Lower leg skin (tissue), 4 donors: ENCODE results near the gene MRPS30. TPM values are rescaled to one million over a fixed set of nuclear protein-coding genes. Genes with fewer than 3 reads are reported as not detected.

Experiments used
- DNase-seq, 2 donors: peaks; one replicate each; pipeline ENCODE4 v3.0.0-alpha.2; 2019; ENCODE audit warnings: low spot score in 2 of 2
- H3K4me3 ChIP-seq: fragments of 200-600 bp; sonication (generic); 2 replicates; pipeline ENCODE4 v1.5.1; 2017; ENCODE audit warnings: mild to moderate bottlenecking, low read depth; ENCODE audit not compliant: poor library complexity, severe bottlenecking
- POLR2A ChIP-seq, 2 donors: fragments of 450-650 bp; IDR thresholded peaks; one replicate each; pipeline ENCODE4 v1.6.1; 2016 to 2017; ENCODE audit warnings: antibody characterized with exemption in 2 of 2, mild to moderate bottlenecking in 1 of 2, moderate library complexity in 1 of 2
- WGBS, 2 donors: methylation state at CpG; one replicate each; pipeline ENCODE4 v1.1.5; 2018; 5-methylcytosine and 5-hydroxymethylcytosine counted together
- intact Hi-C: fragments of 100-400 bp; cut with DNase I; formaldehyde crosslinking; loops from one replicate; pipeline ENCODE4 v1.15.0; 2023; ENCODE audit warnings: low total_unique reads
- total RNA-seq, 4 donors: library from RNA; depleted of rRNA; stranded (reverse); fragments of >200 nt; gene quantifications; one replicate each; pipeline ENCODE4 v1.1.0, GENCODE V29; 2016
- TF ChIP-seq, protein P1 (sequence below), 3 donors: fragments of 450-650 bp; IDR thresholded peaks; one replicate each; pipeline ENCODE4 v1.5.1; 2016; ENCODE audit warnings: antibody characterized with exemption in 3 of 3, mild to moderate bottlenecking in 3 of 3, moderate library complexity in 2 of 3

Gene MRPS30
- total RNA-seq, 4 donors from 2014 or later = 70.5 to 89.0 (median 76.9) TPM

DNA sequence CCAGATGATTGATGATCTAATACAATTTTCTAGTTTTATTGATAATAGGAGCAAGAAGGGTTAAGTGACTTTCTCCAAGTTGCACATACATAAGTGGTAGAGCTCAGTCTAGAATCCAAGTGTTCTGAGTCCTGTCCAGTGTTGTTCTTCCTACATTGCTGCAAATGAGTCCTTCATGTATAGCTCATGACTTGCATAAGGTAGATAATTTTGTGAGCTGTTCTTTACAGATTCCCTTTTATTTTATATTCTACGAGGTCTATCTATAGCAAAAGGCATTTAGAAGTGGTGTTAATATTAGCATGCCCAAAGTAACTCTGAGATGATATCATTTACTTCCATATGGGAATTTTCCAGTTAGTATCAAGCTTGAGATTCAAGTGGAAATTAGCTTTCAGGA is 20.0 kb downstream of the MRPS30 start:
- intact Hi-C loops = no loop called here
- DNase-seq = no peak
- H3K4me3 ChIP-seq = no peak overlapping the region
- no peak for TF ChIP-seq POLR2A (IDR thresholded peaks at IDR 0.05)
- TF ChIP-seq, protein P1, sequence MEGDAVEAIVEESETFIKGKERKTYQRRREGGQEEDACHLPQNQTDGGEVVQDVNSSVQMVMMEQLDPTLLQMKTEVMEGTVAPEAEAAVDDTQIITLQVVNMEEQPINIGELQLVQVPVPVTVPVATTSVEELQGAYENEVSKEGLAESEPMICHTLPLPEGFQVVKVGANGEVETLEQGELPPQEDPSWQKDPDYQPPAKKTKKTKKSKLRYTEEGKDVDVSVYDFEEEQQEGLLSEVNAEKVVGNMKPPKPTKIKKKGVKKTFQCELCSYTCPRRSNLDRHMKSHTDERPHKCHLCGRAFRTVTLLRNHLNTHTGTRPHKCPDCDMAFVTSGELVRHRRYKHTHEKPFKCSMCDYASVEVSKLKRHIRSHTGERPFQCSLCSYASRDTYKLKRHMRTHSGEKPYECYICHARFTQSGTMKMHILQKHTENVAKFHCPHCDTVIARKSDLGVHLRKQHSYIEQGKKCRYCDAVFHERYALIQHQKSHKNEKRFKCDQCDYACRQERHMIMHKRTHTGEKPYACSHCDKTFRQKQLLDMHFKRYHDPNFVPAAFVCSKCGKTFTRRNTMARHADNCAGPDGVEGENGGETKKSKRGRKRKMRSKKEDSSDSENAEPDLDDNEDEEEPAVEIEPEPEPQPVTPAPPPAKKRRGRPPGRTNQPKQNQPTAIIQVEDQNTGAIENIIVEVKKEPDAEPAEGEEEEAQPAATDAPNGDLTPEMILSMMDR (IDR thresholded peaks at IDR 0.05) = no peak
- WGBS, 2 donors = 91% methylated on average over 1 of the region's 1 CpG

DNA sequence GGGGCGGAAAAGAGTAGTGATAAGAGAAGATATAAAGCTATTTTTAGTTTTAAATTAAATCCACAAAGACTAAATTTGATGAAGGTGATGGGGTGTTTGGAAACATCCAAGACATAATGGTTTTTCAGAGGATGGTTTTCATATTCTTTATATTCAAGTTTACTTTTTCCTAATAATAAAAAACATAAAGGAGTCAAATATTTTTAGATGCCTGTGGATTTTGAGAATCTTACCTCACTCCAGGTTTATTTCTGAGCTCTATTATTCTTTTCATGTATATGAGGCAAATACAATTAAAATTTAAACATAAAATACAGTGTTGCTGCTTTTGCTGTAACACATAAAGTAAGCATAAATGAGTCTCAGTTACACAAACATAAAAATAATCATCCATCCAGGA is 22.2 kb downstream of the MRPS30 start:
- no peak overlapping the region for H3K4me3 ChIP-seq
- 95 to 98% methylated on average over 1 of the region's 1 CpG for WGBS, 2 donors
- no peak for DNase-seq
- intact Hi-C loops = no loop called here
- TF ChIP-seq POLR2A (IDR thresholded peaks at IDR 0.05) = no peak
- TF ChIP-seq, protein P1 (IDR thresholded peaks at IDR 0.05) = no peak

- intact Hi-C loops = no loop called here
- no peak for DNase-seq
- 93 to 100% methylated on average over 1 of the region's 1 CpG for WGBS, 2 donors
- no peak for TF ChIP-seq POLR2A (IDR thresholded peaks at IDR 0.05)
- TF ChIP-seq, protein P1 (IDR thresholded peaks at IDR 0.05) = no peak
- no peak overlapping the region for H3K4me3 ChIP-seq
Observed at GRCh38 chr5:44833249-44833648, 24.5 kb downstream of the MRPS30 start.

GRCh38 chr5:44835693-44836092 is 26.9 kb downstream of the MRPS30 start:
- no peak overlapping the region for H3K4me3 ChIP-seq
- DNase-seq = no peak
- 97% methylated on average over 3 of the region's 3 CpGs for WGBS, 2 donors
- no peak for TF ChIP-seq POLR2A (IDR thresholded peaks at IDR 0.05)
- TF ChIP-seq, protein P1 (IDR thresholded peaks at IDR 0.05) = no peak
- intact Hi-C loops = no loop called here

DNA sequence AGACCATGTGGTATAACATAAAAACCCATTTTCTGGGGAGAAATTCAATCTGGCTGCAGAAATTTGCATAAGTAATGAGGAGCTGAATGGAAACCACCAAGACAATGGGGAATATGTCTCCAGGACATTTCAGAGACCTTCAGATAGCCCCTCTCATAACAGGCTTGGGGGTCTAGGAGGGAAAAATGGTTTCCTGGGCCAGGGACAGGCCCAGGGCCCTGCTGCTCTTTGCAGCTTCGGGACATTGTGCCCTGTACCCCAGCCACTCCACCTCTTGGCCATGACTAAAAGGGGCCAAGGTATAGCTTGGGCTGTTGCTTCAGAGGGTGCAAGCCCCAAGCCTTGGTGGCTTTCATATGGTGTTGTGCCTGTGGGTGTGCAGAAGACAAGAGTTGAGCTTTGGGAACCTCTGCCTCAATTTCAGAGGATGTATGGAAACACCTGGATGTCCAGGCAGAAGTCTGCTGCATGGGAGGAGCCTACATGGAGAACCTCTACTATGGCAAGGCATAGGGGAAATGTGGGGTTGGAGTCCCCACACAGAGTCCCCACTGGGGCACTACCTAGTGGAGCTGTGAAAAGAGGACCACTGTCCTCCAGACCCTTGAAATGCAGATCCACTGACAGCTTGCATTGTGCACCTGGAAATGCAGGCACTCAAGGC is 30.4 kb downstream of the MRPS30 start:
- DNase-seq = no peak
- H3K4me3 ChIP-seq = no peak overlapping the region
- TF ChIP-seq, protein P1 (IDR thresholded peaks at IDR 0.05) = no peak
- no peak for TF ChIP-seq POLR2A (IDR thresholded peaks at IDR 0.05)
- 80 to 92% methylated on average over 1 of the region's 1 CpG for WGBS, 2 donors
- intact Hi-C loops = no loop called here
